SH-SY5Y (cell line): ENCODE results near the gene ENKD1.

Source experiments
- GATA2 ChIP-seq: IDR thresholded peaks from 2 replicates; pipeline ENCODE4 v1.6.1; 2011; ENCODE audit warnings: mild to moderate bottlenecking, low read depth, low read length
- GATA3 ChIP-seq: IDR thresholded peaks from 2 replicates; pipeline ENCODE4 v1.6.1; 2011; ENCODE audit warnings: low read depth, mild to moderate bottlenecking, low read length, moderate library complexity

DNA sequence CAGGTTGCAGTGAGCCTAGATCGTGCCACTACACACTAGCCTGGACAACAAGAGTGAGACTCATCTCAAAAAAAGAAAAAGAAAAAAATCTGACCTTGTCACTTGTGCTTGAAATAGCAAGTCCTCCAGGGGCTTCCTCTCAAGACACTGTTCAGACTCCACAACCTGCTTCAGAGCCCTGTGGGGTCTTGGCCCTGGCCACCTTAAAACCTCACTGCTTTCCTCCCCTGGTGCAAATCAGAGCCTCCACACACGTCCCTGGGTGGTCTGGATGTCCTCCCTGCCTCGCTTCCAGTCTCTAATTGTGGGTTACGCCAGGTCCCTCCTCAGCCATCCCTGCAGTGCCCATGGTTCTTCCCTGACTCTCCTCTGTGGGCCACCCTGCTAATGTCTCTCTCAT, 11.2 kb downstream of the ENKD1 start:
- TF ChIP-seq GATA3 = no peak
- no peak for TF ChIP-seq GATA2
